Skeletal muscle satellite cell (primary cell): Measurements from ENCODE around the gene ADRA2B.
"Not testable (repeated sequence)": the region's sequence is repeated elsewhere in the genome, so short reads cannot be mapped to it uniquely, and the experiment has no call there.

ENCODE experiments used
- H3K27me3 ChIP-seq: 2 replicates; pipeline ENCODE4 v1.7.0; 2013; ENCODE audit warnings: low read length; ENCODE audit not compliant: control insufficient read depth, insufficient read depth
- H3K36me3 ChIP-seq: 2 replicates; pipeline ENCODE4 v1.7.0; 2013; ENCODE audit warnings: mild to moderate bottlenecking, control low read depth, low read length; ENCODE audit not compliant: insufficient read depth
- H3K4me1 ChIP-seq: 2 replicates; pipeline ENCODE4 v1.7.0; 2013; ENCODE audit warnings: low read length; ENCODE audit not compliant: control insufficient read depth, insufficient read depth
- H3K4me2 ChIP-seq: 2 replicates; pipeline ENCODE4 v1.7.0; 2013; ENCODE audit warnings: mild to moderate bottlenecking, low read length
- H3K4me3 ChIP-seq: 2 replicates; pipeline ENCODE4 v1.7.0; 2013; ENCODE audit warnings: low read length
- H3K9ac ChIP-seq: 2 replicates; pipeline ENCODE4 v1.7.0; 2013; ENCODE audit warnings: mild to moderate bottlenecking, low read depth, low read length, moderate library complexity
- H3K9me3 ChIP-seq: replicated peaks from 2 replicates; pipeline ENCODE4 v1.7.0; 2013; ENCODE audit warnings: mild to moderate bottlenecking, control low read depth, low read length

The ADRA2B gene

DNA sequence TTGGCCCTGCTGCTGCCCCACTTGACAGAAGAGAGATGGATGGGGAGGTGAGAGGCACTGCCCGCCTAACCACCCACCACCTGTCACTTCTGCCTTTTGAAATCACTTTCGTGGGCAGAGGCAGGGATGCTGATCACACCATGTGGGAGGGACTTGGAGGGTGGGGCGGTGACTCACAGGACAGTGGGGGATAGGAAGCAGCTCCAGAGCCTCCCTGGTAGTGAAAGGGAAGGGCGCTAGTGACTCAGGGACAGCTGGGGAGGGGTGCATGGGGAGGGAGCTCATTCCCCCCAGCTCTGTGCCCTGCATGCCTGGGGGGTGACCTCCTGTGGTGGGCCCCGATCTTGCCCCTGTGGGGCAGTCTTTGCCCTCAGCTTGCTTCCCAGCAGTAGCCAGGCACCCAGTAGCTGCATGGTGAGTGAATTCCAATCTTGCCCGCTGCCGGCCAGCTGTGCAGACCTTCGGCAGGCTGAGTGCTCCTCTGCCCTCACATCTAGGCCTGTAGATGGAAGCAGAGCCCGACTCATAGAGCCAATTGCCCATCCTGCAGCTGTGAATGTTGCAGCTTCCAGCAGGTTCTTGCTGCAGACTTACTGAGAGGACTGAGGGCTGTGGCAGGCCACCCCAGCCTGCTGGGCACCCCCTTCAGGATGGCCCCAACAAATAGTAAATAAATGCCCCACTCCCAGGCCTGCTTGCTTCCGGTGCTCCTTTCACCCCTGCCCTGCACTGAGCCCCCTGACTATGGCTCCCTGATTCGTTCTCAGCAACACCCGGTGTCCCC, 53.1 kb downstream of the ADRA2B start:
- H3K4me3 ChIP-seq, H3K27me3 ChIP-seq, H3K9me3 ChIP-seq, H3K9ac ChIP-seq, H3K4me1 ChIP-seq, H3K36me3 ChIP-seq: not testable (repeated sequence)
- H3K4me2 ChIP-seq = peak overlapping the region; percentile 63
